ENCODE measurements around the gene EVI5.

- TF ChIP-seq, protein P1, sequence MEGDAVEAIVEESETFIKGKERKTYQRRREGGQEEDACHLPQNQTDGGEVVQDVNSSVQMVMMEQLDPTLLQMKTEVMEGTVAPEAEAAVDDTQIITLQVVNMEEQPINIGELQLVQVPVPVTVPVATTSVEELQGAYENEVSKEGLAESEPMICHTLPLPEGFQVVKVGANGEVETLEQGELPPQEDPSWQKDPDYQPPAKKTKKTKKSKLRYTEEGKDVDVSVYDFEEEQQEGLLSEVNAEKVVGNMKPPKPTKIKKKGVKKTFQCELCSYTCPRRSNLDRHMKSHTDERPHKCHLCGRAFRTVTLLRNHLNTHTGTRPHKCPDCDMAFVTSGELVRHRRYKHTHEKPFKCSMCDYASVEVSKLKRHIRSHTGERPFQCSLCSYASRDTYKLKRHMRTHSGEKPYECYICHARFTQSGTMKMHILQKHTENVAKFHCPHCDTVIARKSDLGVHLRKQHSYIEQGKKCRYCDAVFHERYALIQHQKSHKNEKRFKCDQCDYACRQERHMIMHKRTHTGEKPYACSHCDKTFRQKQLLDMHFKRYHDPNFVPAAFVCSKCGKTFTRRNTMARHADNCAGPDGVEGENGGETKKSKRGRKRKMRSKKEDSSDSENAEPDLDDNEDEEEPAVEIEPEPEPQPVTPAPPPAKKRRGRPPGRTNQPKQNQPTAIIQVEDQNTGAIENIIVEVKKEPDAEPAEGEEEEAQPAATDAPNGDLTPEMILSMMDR (IDR thresholded peaks at IDR 0.05), result no peak
- TF ChIP-seq POLR2A (IDR thresholded peaks at IDR 0.05), result no peak
These were observed 89.8 kb downstream of the EVI5 start for GRCh38 chr1:92695104-92695503.

Data from Peyer's patch (tissue), 4 donors.